Neural cell (in vitro differentiated cells): Measurements from ENCODE around the gene PKP3.

Experiments
- EZH2 ChIP-seq: fragments of 200-600, 300-800 bp; shearing (Covaris generic), sonication (generic); IDR thresholded peaks from 2 replicates; pipeline ENCODE4 v1.6.1; 2014; ENCODE audit warnings: antibody characterized with exemption, low read length, borderline replicate concordance, mild to moderate bottlenecking; ENCODE audit not compliant: insufficient read depth, poor library complexity, severe bottlenecking
- TF ChIP-seq, protein P1 (sequence below): fragments of 450-650 bp; IDR thresholded peaks from 2 replicates; pipeline ENCODE4 v1.5.1; 2014; ENCODE audit warnings: antibody characterized with exemption, mild to moderate bottlenecking, moderate library complexity; ENCODE audit not compliant: poor library complexity, severe bottlenecking

DNA sequence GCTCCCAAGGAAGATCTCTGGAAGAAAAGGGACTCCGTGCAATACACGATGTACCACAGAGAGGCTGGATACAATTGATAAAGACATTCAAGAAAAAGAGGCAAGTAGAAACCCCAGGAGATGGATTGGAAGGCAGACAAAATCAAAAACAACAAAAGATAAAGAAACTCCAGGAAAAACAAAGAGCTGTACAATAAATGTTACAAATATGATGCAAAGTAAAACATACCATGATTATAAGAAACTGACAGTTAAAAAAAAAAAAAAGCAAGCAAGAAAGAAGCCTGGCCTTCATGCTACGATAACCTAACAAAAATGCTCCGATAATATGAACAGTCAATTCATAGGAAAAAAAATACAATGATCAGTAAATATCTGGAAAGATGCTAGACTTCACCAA, 31.3 kb downstream of the PKP3 start:
- TF ChIP-seq, protein P1, sequence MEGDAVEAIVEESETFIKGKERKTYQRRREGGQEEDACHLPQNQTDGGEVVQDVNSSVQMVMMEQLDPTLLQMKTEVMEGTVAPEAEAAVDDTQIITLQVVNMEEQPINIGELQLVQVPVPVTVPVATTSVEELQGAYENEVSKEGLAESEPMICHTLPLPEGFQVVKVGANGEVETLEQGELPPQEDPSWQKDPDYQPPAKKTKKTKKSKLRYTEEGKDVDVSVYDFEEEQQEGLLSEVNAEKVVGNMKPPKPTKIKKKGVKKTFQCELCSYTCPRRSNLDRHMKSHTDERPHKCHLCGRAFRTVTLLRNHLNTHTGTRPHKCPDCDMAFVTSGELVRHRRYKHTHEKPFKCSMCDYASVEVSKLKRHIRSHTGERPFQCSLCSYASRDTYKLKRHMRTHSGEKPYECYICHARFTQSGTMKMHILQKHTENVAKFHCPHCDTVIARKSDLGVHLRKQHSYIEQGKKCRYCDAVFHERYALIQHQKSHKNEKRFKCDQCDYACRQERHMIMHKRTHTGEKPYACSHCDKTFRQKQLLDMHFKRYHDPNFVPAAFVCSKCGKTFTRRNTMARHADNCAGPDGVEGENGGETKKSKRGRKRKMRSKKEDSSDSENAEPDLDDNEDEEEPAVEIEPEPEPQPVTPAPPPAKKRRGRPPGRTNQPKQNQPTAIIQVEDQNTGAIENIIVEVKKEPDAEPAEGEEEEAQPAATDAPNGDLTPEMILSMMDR: no peak
- TF ChIP-seq EZH2: no peak
